Amygdala (tissue), 56 donors: ENCODE data around the gene MX1.
"Not testable (repeated sequence)": the region's sequence is repeated elsewhere in the genome, so short reads cannot be mapped to it uniquely, and the experiment has no call there.

Experiments used
- DNase-seq, 56 donors: peaks; one replicate each; lab custom pipeline; 2025; lab: John Stamatoyannopoulos, UW

The MX1 gene

DNA sequence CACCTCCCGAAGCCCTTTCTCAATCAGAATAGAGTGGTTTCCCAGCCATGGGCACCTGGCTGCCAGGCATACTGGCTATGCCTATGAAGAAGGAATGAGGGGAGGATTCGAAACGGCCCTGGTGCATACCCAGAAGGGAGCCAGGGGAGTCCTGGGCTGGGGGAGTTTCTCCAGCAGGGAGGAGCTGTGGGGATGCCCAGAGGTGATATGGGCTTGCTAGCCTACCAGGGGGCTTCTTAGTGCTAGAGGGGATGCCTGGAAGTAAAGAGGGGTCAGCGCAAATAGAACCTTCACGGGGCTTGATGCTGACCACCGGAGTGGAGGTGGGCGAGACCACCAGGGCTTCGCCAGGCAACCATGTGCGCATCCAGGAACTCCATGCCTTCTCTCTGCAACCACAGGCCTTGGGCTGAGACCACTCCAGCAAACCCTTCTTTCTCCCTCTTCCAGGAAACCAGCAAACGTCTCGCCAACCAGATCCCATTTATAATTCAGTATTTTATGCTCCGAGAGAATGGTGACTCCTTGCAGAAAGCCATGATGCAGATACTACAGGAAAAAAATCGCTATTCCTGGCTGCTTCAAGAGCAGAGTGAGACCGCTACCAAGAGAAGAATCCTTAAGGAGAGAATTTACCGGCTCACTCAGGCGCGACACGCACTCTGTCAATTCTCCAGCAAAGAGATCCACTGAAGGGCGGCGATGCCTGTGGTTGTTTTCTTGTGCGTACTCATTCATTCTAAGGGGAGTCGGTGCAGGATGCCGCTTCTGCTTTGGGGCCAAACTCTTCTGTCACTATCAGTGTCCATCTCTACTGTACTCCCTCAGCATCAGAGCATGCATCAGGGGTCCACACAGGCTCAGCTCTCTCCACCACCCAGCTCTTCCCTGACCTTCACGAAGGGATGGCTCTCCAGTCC, 18.2 kb upstream of the MX1 start:
- DNase-seq: no peak

- DNase-seq: no peak
Observed at GRCh38 chr21:41410361-41410760, 15.7 kb upstream of the MX1 start.

DNA sequence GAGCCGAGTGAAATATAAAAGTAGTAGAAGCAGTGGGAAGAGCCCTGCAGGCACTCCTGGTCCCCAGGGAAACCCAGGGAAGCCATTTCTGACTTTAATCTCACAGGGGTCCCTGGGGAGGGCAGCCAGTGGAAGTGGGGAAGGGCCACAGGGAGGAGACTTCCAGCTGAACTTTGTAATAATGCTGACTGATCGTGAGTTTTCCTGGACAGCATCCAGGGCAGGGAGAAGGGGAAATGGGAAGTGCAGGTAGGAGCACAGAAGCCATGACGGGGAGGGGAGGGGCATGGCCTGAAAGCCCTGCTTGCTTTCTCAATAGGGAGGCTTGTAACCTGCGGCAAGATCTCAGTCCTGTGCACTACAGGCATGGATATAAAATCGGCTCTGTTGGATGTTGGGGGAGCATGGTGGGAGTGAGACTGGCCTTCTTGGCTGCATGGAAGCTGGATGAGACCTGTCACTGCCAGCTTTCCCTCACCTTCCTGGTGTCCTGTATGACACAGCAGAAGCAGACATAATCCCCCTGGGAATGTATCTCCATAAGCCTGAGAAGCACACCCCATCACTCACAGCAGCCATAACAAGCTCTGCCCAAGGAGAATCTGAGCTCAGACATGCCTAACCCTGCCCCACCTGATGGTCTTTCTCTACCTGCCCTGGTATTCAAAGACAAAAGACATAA, 15.1 kb upstream of the MX1 start:
- no peak for DNase-seq

DNA sequence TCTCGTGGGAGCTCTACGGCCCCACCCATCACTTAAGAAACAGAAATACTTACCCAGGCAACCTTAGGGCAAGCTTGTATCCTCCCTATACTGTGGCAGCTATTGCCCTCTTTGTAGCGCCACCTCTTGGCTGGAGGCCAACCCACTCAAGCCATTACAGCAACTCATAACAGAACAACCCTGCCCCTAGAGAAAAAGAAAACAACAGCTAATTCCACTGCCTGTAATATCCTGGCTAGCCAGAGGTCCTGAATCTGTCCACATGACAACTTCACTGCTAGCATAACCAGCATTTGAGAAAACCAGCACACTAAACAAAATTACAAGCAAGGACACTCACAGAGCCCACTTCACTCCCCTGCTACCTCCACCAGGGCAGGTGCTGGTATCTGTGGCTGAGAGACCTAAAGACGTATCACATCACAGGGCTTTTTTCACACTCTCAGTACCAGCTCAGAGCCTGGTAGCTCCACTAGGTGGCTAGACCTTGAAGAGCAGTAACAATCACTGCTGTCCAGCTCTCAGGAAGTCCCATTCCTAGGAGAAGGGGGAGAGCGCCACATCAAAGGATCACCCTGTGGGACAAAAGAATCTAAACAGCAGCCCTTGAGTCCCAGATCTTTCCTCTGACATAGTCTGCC, 14.5 kb upstream of the MX1 start:
- DNase-seq: no peak

DNA sequence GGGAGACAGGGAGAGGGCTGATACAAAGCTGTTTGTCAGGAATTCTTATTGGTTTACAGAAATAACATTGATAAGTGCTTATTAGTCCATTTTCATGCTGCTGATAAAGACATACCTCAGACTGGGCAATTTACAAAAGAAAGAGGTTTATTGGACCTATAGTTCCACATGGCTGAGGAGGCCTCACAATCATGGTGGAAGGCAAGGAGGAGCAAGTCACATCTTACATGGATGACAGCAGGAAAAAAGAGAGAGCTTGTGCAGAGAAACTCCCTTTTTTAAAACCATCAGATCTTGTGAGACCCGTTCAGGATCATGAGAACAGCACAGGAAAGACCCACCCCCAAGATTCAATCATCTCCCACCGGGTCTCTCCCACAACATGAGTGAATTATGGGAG, 8.5 kb upstream of the MX1 start:
- DNase-seq: not testable (repeated sequence)

GRCh38 chr21:41418393-41418792, 7.6 kb upstream of the MX1 start:
- no peak for DNase-seq

DNA sequence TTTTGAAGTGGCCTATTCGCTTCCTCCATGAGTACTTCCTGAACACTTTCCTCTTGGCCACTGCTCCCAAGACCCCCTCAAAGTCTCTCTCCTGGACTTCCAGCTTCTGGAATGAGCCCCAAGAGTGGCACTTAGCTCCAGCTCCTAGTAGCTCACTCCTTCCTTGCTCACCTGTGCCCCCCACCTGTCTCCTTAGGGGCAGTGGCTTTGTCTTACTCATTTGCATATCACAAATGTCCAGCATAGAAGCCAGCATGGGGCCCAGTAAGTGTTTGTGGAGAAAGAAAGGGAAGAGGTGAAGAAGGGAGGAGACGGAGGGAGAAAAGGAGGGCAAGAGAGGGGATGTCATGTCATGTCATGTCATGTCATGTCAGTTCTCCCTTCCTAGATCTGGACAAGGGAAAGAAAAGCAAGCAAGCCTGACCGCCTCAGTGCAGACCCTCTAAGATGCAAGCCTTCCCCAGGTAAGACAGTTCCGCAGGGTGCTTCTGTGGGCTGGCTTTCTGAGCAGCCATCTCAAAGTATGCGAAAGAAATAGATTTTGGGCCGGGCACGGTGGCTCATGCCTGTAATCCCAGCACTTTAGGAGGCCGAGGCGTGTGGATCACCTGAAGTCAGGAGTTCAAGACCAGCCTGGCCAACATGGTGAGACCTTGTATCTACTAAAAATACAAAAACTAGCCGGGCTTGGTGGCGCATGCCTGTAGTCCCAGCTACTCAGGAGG, 6.9 kb upstream of the MX1 start:
- DNase-seq: no peak

DNA sequence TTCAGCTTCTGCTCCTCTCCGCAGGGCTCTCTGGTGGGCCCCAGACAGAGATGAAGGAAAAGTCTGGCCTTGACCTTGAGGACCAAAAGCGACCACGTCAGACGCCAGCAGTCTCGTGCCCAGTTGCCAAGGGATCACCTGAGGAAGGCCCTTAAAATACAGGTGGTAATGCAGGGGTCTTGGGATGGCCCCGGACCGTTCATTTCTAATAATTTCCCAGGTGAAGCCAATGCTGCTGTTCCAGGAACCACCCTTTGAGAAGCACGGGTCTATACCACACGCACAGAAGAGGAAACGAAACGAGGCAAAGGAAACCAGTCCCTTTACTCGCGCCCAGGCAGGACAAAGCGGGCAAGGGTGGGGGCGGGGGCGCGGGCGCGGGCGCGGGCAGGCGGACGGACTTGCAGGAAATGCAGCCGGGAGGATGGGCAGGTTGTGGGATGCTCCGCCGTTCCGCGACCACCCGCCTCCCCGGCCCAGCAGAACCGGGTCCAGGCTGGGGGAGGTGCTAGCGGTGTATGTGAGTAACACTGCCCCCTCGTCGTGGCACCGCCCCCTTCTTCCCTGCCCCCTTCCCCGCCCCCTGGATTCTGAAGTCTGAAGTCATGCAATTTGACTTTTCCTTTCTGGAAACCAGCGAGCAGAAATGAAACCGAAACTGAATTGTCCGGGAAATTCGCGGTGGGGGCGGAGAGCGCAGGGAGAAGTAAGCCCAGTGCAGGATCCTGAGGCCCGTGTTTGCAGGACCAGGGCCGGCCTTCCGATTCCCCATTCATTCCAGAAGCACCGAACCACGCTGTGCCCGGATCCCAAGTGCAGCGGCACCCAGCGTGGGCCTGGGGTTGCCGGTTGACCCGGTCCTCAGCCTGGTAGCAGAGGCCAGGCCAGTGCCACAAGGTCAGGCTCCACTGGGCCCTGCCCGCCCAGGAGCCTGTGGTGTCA, 5.8 kb upstream of the MX1 start:
- peak in 49 of 56 donors; percentile 15 to 83 (median 54) for DNase-seq

GRCh38 chr21:41420998-41421397, 5.0 kb upstream of the MX1 start:
- DNase-seq: not testable (repeated sequence)

DNA sequence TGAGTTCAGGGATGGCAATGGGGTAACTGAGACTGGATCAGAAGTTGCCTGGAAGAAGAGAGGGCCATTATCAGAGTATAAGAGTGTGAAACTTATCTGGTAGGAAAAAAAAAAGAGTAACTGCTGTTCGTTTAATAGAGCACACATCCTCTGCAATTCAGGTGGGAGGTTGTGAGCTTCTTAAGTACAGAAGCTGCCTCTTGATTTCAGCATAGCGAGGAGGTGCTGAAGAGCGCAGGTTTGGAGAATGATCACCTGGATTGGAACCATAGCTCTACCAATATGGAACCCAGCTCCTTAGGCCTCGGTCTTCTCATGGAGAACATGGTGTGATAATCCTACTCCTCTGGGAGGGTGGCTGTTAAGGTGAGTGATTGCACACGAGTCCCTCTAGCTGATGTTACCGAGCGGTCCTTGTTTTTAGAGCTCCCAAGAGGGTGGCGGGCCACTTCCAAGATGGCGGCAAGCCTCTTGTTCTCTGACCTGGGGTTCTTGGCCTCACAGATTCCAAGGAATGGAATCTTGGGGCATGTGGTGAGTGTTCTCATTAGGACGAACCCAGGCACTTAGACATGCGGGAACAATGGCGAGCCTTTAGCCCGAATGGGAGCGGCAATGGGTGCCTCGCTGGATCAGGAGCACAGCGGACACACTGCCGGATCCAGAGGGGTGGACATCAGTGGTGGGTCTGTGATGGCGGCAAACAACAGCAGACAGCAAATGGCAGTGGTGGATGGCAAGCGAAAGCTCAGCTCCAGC, 3.3 kb upstream of the MX1 start:
- no peak for DNase-seq

DNA sequence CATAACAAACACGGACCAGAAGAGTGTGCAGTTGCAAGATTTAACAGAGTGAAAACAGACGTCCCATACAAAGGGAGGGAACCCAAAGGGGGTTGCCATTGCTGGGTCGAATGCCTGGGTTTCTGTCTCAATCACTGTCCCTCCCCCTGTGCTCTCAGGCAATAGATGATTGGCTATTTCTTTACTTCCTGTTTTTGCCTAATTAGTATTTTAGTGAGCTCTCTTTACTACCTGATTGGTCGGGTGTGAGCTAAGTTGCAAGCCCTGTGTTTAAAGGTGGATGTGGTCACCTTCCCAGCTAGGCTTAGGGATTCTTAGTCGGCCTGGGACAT, 2.8 kb upstream of the MX1 start:
- not testable (repeated sequence) for DNase-seq

- DNase-seq: no peak
Observed at GRCh38 chr21:41425588-41425953, 468 bp upstream of the MX1 start.

- no peak for DNase-seq
Observed at GRCh38 chr21:41426676-41427404, 801 bp downstream of the MX1 start.

DNA sequence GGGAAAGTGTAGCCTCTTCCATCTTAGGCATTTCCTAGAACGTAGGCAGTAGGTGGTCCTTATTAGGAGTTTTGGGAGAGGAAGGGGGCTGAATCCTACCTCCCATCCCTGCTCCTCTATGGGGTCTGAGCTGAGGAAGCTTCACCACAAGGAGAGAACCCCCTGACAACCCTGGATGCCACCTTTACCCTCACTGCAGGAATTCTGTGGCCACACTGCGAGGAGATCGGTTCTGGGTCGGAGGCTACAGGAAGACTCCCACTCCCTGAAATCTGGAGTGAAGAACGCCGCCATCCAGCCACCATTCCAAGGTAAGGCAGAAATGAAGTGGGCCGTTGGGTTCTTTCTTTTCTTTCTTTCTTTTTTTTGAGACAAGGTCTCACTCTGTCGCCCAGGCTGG, 1.5 kb downstream of the MX1 start:
- no peak for DNase-seq

GRCh38 chr21:41428311-41428710, 2.3 kb downstream of the MX1 start:
- DNase-seq: no peak

GRCh38 chr21:41428847-41429246, 2.8 kb downstream of the MX1 start:
- no peak for DNase-seq

GRCh38 chr21:41429305-41429704, 3.3 kb downstream of the MX1 start:
- no peak for DNase-seq

DNA sequence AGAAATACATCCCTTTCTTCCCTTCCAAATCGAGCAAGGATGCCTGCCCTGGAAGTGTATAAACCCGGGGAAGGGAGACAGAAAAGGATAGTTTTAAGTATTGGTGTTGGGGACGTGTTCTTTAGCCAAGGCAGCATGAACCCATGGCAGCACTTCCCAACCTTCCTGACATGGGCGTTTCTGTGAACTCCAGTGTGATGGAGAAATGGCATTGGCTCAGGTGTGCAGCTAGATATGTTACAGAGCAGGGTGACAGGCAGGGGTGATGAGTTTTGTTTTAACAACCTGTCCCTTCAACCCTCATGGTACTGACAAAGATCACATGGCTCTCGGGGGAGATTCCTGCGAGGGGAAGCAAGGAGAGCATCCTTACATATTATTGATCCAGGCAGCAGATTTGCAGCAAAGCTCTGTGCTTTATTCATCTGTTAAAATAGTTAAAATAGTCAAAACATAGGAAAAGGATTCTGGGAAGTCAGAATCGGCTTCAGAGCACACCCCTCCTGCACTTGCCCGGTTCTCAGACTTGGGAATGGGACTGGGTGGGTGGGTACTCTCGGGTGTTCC, 4.0 kb downstream of the MX1 start:
- DNase-seq: no peak
